GDM1 (cell line): Measurements from ENCODE around the gene RRP15.

ENCODE experiments used
- DNase-seq: peaks from one replicate; lab custom pipeline; 2025; lab: John Stamatoyannopoulos, UW

RRP15 gene, protein sequence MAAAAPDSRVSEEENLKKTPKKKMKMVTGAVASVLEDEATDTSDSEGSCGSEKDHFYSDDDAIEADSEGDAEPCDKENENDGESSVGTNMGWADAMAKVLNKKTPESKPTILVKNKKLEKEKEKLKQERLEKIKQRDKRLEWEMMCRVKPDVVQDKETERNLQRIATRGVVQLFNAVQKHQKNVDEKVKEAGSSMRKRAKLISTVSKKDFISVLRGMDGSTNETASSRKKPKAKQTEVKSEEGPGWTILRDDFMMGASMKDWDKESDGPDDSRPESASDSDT

DNA sequence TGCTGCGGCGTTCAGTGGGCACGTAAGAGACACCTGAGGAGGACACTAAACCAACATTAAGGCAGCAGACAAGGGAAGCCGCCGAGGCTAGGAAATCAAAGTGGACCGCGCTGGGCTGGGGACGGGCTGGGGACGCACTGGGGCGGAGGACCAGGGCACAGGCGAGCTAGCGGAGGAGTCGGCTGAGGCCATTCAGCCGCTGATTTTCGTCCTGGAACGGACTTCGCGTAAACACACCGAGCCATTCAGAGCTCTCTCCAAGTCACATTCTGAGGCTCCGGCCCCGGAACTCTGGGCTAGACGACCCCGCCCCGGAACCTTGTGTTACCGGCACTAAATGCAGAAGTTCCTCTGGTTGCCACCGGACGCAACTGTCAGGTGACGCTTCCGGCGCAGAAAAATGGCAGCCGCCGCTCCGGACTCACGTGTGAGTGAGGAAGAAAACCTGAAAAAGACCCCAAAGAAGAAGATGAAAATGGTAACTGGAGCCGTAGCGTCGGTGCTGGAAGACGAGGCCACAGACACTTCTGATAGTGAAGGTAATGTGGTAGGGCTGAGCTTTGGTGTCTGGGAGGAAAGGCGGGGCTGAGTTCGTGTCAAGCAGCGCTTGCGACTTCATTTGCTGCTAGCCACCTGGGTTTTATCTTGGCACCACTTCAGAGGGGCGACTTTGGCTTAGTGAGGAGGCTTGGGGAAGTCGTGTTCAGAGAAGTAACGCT is at the start of gene RRP15:
Gene RRP15, plus strand, starts transcription at position 377 of the 719 bp plus-strand sequence. Its CDS starts 24 bp downstream, at position 401.
- DNase-seq = peak; percentile 79

DNA sequence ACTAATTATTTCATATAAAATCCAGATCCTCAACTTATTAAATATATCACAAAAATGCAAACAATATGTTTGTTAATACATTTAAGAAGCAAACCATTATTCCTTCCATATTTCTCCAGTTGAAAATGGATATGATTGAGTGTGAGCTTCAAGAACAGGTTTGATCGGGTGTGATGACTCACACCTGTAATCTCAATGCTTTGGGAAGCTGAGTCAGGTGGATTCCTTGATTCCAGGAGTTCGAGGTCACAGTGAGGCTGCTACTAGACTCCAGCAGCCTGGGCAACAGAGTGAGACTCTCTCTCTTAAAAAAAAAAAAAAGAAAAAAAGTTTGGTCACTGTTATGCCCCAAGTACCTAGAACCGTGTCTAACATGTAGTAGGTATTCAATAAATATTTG is 42.9 kb upstream of the RRP15 start:
- DNase-seq = no peak

DNA sequence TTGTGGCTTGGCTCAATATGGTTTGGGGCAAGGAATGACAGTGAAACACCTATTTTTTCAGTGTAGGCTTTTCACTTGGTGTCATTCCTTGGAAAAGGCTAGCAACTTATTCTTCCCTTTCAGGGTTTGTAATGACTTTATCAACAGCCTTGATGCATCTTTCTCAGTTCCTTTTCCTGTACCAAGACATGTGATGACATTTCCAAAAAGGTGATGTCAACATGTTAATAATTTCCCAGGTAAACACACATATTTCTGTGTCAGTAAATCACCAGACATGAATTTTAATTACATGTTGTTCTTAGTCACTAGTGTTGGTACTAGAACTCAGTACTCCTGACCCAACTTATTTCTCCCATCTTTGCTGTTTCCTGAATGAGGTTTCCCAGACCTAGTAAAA is 37.8 kb upstream of the RRP15 start:
- no peak for DNase-seq

DNA sequence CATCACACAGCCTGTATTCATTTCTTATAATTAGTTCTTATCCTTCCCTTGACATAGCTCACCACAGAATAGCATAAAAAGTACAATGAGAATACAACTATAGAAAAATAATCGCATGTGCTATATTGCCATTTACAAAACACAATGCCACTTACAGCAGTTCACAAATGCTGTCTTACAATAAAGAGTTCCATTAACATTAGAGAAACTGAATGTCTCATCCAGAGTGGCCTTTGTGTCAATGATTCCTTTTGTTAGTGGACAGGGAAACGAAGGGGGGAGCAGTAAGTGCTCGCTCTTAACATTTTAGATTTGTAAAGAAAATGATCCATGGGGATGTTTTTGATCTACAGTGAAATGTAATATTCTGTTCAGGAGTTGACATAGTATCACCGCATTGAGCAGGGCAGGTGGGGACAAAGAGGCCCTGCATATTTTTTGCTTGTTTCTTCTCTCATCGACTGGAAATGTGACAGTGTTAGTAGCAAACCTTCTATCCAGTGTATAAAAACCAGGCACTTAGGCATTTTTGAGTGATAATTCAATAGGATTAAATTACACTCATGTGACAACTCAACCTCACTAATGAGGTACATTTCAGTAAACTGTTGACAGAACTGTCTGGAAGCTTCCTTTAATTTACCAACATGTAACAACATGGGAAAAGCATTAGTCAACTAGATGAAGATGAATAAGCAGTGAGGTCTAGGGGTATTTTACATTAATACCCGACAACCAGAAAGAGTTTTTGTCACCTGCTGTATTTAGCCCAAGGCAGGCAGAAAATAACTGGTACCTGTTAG is 35.6 kb upstream of the RRP15 start:
- no peak for DNase-seq

DNA sequence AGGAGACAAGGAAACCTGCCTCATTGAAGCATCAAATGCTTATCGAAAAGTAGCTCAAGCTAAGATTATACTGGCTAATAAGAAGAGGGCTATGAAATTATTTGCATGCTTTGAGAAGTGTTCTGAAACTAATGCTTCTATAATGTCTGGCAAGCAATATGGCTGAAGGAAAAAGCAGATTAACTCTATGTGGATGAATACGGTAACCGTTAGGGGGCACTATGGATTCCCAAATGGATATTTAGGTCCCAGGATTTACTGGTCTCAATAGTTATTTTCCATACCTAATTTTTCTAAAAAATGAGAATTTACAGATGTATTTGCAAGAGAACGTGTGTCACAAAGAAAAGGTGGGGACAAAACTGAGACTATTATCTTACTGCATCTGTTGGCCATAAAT is 34.6 kb upstream of the RRP15 start:
- DNase-seq = no peak

DNA sequence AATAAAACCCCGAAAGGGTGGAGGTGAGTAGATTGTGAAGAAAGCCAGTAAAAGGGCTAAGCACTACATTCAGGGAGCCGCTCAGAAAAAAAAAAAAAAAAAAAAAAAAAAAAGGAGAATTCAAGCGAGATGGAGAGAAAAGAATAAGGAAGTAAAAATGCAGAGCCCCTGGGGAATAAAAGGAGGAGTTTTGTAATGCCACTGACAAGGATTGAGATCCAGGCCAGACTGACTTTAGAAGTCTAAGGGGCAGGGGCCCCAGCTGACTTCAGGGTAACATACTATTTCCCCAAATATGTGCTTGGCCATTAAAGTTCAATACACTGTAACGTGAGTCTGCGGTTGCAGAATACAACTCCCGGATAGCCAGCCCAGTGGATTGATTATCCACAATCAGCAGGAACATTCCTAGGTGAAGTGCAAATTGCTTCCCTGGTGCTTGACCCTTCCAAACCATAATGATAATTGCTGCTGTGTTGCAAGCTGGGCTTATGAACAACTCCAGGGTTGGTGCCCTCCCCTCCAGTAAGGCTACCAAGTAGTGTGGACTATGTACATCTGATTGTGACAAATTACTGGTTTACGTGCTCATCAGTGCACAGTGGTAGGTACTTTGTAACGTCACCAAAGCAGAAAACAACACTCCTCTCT is 30.7 kb upstream of the RRP15 start:
- no peak for DNase-seq

DNA sequence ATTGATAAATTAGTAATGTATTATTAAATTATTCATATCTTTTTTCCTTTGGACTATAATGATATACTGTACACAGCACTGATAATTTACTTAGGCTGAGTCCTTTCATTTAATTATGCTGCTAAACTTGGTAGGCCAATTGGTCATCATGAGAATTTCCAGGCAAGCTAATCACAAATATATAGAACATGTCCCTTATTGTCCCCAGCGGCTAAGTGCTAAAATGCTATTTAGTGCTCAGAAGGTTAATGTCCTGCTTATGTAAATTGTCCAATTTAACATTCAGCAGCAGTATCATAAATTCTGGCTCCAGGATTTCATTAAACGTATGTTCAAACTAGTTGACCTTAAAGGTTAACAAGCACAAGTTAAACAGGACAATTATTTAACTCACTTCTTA is 30.0 kb upstream of the RRP15 start:
- no peak for DNase-seq

DNA sequence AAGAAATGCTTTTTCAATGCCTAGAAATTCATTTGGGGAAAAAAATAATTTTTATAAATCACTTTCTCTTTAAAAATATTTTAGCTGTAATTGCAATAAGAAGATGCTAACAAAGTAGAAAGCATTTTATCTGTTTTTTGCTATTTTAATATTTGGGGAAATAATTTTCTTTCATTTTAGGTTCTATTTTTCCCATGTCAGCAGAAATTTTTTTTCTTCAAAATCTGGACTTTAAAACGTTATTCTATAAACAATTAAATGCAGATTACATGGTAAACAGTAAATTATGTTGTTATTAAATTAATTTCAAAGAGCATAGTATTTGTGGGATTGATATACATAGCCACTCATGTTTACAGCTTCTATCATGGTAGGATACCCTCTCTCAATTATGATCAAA is 27.7 kb upstream of the RRP15 start:
- no peak for DNase-seq

DNA sequence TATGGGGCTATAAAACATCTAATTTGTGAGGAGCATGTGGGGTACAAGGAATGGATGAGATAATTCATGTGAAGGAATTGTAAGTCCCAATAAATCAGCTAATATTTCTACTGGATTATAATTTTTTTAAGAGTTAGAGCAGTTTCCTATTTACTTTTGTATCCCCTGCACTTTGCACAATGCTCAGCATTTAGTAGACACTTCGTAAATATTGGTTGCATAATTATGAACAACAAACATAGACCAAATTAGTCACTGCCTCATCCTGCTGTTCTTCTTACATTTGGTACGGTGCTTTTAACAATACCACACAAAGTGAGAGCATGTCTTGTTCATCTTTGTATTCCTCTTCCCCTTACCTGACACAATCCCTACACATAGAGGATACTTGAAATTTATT is 27.1 kb upstream of the RRP15 start:
- no peak for DNase-seq

DNA sequence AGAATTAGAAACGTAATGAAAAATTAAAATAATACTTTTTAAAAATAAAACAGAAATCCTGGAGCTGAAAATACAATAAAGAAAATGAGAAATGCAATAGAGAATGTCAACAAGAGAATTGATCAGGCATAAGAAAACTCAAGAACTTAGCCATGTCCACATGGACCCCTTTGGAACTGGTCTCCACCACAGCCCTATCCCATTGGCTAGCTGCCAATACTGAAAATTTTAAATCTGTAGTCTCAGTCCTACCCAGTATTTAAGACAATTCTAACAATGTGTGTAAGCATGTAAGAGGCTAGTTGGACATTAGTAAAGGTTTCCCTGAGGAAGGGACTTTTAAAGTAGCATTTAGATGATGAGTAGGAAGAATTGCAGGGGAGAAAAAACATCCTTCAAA is 25.8 kb upstream of the RRP15 start:
- DNase-seq = no peak

DNA sequence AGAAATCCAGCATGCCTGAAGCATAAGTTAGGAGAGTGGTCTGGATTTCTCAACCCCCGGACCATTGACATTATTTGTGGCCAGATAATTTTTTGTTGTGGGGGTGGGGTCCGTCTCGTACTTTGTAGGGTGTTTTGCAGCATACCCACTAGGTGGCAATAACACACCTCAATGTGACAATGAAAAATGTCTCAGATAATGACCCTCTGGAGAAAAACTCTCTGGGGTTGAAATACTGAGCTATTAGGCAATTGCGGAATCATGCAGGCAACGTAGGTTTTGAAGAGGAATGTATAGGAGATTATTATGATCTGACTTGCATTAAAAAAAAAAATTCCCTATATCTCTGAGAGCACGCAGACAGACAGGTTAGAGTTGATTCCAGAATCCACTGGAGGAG is 25.3 kb upstream of the RRP15 start:
- no peak for DNase-seq

DNA sequence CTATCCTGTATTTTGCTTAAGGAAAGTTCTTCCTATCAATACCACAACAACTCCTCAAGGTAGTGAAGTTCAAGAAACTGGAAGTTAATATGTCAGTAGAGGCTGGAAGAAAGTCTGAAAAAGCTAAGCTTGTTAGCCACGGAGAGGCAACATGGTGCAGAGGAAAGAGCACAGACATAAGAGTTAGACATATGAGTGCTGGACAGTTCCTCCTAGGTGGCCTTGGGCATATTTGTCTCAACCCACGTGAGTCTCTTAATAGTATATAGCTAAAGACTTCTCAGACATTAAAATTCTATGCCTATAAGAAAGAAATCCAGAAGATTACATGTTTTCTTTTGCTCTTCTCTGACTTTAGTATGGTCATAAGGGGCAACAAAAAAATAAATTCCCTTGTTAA is 22.8 kb upstream of the RRP15 start:
- no peak for DNase-seq

DNA sequence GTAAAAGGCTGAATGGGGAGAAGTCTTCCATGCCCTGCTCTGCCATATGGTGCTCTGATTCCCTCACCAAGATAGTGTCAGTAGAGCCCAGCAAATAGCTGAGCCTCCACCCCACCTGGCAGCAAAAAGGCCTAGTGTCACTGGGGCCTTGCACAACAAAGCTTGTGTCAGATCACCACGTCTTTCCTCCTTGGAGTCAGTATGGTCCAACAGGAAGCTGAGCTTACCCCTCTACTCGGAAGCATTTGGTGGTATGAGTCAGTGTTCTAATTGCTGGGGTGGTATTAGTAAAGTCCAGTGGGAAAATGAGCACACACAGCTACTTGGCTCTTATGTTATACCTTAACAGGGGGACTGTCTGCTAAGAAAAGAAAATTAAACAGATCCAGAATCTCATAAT is 18.7 kb upstream of the RRP15 start:
- DNase-seq = no peak

DNA sequence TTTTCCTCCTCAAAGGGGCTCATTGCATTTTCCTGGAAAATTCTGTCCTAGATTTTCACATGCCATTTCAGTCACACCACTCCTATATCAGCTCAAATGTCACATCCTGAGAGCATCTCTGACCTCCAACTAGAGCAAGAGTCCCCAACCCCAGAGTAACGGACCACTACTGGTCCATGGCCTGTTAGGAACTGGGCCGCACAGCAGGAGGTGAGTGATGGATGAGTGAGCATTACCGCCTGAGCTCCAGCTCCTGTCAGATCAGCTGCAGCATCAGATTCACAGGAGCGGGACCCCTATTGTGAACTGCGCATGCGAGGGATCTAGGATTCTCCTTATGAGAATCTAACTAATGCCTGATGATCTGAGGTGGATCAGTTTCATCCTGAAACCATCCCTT is 12.7 kb upstream of the RRP15 start:
- no peak for DNase-seq

DNA sequence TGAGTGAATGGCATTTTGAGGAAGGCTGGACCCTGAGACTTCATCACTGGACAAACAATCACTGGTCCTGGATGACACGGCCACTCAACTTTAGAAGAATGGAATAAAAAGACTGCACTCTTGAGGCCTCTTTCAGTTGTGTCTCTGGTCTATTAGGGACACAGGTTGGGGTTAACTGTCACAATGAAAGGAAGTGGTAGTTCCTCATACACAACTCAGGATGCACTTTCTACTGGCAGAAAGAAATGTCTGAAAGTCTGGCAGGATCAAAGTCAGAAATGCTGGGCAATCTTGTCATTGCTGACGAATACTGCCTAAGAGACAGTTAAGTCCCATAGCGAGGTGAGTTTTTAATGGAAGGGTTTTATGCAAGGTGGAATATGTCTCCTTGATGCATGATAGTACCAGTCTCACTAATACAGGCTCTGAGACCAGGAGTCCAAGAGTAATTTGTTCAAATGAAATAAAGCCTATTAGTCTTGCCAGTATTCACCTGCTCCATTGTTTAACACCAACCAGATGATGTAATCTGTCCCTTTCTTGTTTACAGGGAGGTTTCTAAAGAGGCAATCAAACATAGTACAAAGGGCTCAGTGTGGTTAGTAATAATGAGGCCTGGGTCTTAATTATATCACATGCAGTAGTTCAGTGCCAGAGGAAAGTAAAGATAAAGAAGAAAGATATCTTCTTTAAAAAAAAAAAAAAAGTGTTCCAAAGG is 11.2 kb upstream of the RRP15 start:
- DNase-seq = peak; percentile 22

DNA sequence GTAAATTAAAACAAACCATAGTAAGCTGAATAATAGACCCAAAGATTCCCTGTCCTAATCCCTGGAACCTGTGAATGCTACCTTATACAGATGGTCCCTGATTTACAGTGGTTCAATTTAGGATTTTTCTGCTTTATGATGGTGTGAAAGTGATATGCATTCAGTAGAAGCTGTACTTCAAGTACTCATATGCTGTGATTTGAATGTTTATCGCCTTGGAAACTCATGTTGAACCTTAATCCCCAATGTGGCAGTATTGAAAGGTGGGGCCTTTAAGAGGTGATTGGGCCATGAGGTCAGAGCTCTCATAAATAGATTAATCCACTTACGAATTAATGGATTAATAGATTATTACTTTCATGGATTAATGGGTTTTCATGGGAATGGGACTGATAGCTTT is 10.6 kb upstream of the RRP15 start:
- no peak for DNase-seq

DNA sequence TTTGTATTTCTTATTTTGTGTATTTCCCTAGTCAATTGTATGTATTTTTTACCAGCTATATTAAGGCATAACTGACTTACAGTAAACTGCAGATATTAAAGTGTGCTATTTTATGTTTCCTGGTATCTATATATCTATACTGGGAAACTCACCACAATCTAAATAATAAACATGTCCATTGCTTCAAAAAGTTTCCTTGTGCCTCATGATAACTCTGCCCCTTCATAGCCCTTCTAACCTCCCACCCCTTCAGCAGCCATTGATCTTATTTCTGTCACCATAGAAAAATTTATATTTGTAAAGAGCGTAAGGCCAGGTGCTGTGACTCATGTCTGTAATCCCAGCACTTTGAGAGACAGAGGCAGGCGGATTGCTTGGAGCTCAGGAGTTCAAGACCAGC is 9.3 kb upstream of the RRP15 start:
- no peak for DNase-seq

DNA sequence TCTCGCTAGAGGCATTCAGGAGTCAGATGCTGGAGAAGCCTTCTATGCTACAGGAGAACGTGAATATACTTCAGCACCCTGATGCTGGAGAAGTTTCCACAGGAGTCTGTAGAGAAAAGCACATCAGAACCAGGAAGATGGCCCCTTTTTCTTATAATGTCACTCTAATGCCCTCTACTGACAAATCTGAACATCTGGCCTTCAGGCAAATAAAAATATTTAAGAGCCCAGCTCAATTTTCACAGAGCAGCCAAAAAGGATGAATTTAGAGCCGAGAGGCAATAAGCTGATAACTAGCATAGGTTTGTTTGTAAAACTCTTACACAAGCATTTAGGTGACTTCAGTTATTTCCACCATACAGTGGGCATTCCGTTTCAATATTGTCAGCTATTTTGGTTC is 3.8 kb upstream of the RRP15 start:
- DNase-seq = no peak

DNA sequence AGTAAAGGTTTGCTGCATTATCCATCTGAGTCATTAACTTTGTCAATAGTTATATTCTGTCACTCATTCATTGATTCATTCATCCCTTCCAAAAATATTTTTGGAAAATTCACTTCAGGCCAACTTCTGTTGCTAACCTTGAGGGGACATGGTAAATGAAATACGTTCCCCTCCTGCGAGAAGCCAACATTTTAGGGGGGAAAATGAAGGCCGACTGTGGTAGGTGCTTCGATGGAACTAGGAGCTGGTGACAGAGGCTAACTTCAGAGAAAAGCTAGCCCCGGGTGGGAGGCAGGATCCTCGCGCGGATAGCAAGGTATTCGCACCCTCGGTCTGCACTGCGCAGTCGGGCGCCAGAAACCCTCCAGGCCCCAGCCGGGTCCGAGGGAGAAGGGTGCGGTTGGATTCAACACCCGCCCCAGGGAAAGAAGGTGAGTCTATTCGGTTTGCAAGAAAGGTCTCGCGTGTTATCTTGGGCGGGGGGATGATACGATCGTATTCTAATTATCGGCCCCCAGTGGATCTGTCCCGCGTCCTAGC is 646 bp upstream of the RRP15 start:
- DNase-seq = no peak

DNA sequence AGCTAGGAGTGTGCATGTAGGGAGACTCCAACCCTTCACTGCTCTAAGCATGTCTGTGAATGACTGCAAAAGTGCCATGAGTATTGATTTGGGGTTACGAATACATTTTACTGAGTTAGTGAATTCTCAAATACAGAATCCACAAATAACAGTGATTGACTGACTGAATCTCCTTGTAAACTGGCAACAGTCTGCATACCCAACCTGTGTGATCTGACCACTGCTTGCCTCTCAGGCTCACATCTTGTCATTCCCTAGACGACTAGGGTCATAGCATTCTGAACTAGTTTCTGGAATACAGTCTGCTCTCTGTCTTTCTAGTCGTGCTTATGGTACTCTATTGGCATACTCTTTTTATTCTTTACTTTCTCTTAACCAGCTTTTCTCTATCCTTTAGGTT is 7.4 kb downstream of the RRP15 start:
- no peak for DNase-seq

DNA sequence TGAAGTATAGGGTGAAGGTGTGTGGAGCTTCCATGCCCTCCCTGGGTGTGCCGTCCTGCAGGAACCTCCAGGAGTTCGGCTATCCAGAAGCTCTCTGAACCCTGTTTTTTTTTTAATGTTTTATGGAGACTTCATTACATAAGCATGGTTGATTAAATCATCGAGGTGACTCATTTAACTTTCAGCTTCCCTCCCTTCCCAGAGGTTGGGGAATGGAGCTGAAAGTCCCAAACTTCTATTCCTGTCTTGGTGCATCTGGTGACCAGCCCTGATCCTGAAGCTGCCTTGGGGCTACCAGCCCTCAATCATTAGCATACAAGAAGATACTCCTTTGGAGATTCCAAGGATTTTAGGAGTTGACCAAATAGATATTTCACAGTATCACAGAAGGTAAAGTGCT is 9.5 kb downstream of the RRP15 start:
- DNase-seq = no peak

DNA sequence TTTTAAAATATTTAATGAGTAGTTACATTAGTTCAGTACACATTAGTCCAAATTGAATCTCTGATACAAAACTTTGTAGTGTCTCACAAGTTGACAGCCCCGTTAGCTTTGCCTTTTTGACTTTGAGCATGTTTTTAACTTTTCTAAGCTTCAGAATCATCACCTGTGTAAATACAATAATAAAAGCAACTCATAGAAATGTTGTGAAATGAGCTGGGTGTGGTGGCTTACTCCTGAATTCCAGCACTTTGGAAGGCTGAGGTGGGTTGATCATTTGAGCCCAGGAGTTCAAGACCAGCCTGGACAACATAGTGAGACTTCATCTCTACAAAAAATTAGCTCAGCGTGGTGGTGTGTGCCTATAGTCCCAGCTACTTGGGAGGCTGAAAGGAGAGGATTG is 11.1 kb downstream of the RRP15 start:
- DNase-seq = no peak
